MM.1S (cell line): ENCODE results near the gene PPM1H.

Experiments used
- CTCF ChIP-seq: fragments of 300-600 bp; sonication (generic); IDR thresholded peaks from 2 replicates; pipeline ENCODE4 v1.5.1; 2016; ENCODE audit warnings: antibody characterized with exemption, low read length, mixed read lengths
- EZH2 ChIP-seq: fragments of 300-600 bp; sonication (generic); optimal IDR thresholded peaks from 2 replicates; pipeline ENCODE3; 2017; ENCODE audit warnings: low read depth, mild to moderate bottlenecking, antibody characterized with exemption, low read length, mixed read lengths

- TF ChIP-seq CTCF (no peak), EZH2 (no peak)
Measured at GRCh38 chr12:62684570-62685295, 250.2 kb downstream of the PPM1H start.
